HG02642 (cell line): ENCODE data around the gene OXTR.

Experiments
- ATAC-seq: cut with Tn5 transposase; IDR thresholded peaks from one replicate; pipeline ENCODE4 v1.9.1; 2021; ENCODE audit warnings: mild to moderate bottlenecking; ENCODE audit not compliant: unreplicated experiment, poor library complexity

The OXTR gene

DNA sequence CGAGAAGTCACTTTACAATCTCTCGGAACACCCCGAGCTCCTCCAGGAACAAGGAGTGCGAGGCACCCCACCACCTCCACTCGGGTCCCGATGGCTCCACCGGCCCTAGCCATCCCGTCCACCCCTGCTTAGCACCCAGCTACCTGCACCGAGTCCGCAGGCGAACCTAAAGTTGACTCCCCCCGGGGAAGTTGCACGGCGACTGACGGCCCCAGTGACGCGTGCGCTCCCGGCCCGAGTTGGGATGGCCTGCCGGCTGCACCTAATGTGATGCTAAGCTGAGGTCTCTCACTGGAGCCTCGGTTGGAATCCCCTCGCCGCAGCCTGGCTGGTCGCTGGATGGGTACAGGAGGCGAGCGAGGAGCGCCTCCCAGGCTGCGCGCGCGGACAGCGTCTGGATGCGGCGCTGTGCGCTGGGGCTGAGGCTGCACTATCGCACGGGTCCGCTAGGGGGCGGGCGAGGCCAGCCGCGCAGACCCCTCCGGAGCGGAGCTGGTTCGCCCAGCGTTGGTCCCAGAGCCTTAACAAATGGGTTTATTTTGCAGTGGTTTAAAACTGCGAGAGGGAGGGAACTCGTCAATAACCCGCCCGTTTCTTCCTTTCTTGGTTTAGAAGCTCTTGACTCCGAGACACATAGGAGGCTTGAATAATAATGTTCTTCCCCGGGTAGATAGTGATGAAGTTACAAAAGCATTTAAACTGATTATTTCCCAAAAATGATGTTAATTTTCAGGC lies at the start of gene OXTR:
Gene OXTR (minus strand): TSS at position 526 of the 735 bp plus-strand sequence. CDS start 1,426 bp downstream, outside the sequence.
- peak; percentile 74 for ATAC-seq

GRCh38 chr3:8817486-8817885 lies 48.1 kb upstream of the OXTR start:
- no peak for ATAC-seq

DNA sequence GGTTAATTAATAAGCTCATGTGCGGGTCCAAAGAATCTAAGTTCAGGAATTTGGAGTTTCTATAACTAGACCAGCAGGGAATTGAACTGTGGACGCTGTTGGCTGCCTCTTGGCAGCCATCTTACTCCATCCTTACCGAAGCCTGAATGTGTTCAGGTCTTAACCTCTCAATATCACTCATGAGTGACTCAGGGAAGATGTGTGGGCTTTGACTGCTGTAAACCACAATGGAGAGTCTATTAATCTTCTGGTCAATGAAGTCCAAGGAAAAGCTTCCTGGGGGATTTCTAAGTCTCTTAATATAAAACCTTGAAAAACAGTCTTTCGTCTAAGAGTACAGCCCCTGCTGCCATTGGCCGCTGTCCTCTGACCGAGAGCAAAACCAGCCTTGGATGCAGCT lies 46.7 kb upstream of the OXTR start:
- ATAC-seq, result no peak

DNA sequence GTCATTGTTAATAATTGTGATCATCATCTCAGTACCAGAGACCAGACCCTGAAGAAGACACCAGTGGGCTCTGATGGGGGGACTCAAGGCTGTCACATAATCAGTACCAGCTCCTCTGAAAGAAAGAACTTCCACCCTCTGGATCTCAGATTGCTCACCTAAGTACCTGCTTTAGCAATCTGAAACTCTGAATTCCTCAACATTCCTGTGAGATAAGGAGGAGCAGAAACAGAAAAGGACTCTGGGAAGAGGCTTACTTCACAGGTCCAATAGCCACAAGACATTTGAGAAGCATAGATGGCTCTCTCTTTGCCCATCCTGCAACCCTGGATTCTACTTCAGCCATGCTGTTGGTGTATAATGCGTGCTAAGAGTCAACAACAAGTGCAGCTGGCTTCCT lies 44.0 kb upstream of the OXTR start:
- no peak for ATAC-seq

- no peak for ATAC-seq
These were observed 41.1 kb upstream of the OXTR start for GRCh38 chr3:8810561-8810960.

DNA sequence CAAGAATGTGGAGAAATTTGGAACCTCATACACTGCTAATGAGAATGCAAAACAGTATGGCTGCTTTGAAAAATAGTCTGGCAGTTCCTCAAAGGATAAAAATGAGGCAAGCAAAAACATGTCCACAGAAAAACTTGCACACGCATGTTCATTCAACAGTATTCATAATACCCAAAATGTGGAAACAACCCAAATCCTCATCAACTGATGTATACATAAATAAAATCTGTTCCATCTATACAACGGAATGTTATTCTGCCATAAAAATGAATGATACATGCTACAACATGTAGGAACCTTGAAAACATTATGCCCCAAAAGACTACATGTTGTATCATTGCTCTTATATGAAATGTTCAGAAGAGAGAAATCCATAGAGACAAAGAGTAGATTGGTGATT lies 36.4 kb upstream of the OXTR start:
- no peak for ATAC-seq

DNA sequence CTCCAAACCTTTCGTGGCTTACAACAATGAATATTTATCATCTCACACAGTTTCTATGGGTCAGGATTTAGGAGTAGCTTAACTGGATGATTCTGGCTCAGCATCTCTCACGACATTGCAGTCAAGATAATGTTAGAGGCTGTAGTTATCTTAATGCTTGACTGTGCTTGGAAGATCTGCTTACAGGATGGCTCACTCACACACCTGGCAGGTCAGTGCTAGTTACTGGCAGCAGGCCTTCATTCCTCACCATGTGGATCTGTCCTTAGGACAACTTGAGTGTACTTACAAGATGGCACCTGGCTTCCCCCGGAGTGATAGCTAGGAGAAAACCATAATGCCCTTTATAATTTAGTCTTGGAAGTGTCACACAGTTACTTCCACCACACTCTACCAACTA lies 32.8 kb upstream of the OXTR start:
- ATAC-seq, result no peak

DNA sequence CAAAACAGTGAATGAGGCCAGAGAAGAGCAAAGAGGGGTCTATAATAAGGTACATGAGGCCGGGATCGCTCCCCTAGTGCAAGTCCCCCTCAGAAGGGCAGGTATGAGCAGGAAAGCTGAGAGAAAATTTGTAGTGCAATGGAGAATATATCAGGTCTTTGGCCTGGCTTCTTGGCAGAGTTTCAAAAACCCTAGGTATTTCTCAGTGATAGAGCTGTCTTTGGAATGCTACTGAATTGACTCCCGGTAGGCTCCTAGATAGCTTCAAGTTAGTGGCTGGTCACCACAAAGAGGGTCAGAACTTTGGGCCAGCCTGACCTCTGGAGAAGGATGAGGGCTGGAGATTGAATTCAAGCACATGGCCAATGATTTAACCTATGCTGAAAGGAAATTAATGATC lies 30.6 kb upstream of the OXTR start:
- no peak for ATAC-seq

GRCh38 chr3:8794247-8794646 lies 24.8 kb upstream of the OXTR start:
- ATAC-seq, result no peak

DNA sequence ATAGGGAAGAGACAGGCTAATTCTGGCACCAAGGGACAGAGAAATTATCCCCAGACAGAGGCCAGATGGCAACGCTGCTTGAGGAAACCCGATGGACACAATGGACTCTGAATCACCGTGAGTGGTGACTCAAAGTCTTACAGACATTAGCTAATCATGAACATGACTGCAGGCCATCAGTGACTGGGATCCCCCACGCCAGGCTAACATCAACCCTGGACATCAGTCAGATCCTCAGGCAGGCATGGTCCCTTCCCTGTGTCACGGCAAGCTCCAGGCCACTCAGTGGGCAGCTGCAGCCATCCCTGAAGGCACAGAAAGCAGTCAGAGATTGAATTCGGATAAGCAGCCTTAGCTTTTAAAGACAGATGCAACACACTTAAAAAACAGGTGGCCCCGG lies 23.8 kb upstream of the OXTR start:
- no peak for ATAC-seq

- no peak for ATAC-seq
These were observed 21.1 kb upstream of the OXTR start for GRCh38 chr3:8790529-8790928.

GRCh38 chr3:8784676-8785435 lies 15.4 kb upstream of the OXTR start:
- ATAC-seq, result no peak

- no peak for ATAC-seq
These were observed 10.9 kb upstream of the OXTR start for GRCh38 chr3:8780279-8780678.

GRCh38 chr3:8778475-8778874 lies 9.1 kb upstream of the OXTR start:
- ATAC-seq, result no peak

DNA sequence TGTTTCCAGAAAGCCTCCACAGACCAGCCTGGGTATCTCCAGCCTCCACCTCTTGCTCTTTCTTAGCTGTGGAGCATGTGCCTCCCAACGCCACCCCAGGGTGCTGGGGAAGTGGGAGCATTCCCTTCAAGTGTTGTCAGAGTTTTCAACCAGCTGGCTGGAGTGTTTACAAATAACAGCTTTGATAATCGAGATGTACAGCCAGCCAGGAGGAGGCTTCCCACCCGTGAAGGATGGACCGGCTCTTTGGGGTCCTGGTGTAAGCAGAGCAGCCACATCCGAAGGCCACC lies 8.5 kb upstream of the OXTR start:
- peak; percentile 24 for ATAC-seq

DNA sequence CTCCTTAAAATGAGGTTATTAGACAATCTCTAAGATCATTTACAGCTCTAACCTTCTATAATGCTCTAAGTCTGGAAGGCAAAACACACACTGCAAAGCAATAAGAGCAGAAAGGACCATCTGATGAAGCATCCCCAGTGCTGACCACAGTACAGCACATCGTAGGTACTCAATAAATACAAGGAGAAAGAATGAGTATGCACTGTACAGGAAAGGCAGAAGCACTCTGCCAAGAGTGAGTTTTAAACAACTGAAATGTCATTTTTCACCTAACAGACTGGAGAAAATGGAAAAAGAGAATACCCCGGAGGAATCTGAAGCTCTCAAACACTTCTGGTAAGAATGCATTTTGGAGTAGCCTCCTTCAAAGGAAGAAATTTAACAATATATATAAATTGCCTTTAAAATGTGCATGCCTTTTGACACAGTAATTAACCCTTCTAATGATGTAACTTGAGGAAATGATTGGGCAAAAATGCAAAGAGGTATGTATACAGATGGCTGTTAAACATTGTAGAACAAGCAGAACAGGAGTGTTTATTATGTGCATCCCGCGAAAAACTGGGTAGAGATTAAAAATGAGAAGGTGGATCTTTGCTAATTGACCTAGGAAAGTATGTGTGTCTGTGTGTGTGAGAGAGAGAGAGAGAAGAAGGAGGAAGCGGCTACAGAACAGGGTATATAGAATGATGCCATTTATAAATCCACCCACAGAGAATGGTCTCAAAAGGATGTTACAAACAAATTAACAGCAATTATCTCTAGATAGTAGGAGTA lies 8.0 kb upstream of the OXTR start:
- ATAC-seq, result peak; percentile 45

DNA sequence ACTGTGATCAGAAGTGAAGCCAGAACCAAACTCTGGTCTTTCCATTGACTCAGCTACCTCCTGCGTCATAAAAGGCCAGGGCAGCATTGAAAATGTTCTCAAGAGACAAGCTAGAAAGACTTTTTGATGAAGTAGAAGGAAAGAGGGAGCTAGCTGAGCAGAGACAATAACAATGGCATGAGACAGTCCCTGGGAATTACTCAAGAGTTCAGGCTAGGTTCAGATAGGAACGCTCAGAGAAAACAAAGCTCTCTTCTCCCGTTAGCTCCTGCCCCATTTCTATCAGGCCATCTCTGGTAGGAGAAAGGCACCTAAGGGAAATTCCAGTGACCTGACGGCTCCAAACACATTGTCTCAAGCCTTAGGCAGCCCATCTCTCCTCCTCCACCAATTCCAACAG lies 7.0 kb upstream of the OXTR start:
- no peak for ATAC-seq

DNA sequence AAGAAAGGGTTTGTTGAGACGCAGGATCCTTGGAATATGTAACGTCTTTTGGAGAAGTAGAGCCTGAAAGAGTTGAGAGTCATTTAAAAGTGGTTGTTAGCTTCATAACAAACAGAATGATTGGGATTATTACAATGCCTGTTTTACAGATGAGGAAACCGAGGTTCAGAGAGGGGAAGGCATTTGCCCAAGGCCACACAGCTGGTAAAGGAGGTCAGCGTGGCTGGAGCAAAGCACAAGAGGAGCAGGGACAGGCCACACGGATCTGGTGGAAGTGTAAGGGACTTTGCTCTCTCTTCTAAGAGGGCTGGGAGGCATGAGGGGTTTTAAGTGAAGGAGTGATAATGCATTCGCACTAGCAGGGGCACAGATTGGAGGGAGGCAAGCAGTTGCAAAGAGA lies 6.2 kb upstream of the OXTR start:
- ATAC-seq, result no peak

DNA sequence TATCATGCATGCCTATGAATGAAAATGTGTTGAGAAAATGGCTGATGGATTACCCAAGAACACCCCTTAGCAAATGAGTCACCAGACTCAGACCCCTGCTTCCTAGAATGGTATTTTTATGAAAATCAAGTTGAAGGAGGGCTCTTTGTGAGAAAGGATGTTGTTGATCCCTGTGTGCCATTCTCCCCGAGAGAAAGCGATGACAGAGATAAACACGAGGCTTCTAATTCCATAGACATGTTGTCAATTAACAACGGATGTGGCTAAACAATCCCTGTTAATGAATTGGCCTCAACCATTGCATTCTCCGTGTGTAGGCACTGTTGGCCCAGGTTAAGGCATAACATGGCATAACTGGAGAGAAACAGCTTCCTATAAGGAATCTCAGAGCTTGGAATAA lies 5.8 kb upstream of the OXTR start:
- ATAC-seq, result no peak

DNA sequence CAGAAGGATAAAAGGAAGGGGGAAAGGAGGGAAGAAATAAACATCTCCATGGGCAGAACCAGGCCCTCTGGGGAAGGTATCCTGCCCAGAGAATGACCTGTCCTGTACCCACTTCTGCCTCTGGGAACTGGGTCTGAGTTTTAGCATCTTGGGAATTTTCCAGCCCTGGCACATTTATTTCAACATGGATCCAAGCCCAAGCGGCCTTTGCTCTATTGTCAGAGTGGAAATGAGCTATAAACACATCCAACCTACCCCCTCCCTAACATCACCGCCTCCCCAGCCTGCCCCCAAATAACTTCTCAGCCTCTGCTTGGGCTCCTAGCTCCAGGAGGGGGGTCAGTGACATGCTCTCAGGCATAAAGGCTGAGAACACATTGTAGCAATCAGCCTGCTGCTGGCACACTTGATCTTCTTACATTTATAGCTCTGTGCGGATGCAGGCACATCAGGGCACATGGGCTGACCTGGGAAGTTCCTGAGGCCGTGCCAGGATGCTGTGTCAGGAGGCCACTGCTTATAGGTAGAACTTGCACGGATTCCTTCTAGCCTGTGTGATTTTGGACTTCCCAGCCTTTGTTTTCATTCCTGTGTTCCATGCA lies 4.6 kb upstream of the OXTR start:
- no peak for ATAC-seq
